CD8-positive, alpha-beta memory T cell (primary cell): Measurements from ENCODE around the gene SHC3. TPM values are rescaled to one million over a fixed set of nuclear protein-coding genes. Genes with fewer than 3 reads are reported as not detected.

Source experiments
- CTCF ChIA-PET: fragments of 350-600 bp; sonication (Branson Sonifier 250); formaldehyde crosslinking; loops from one replicate; lab custom pipeline; 2021; ENCODE audit warnings: antibody characterized with exemption; lab: Charles Lee
- POLR2A ChIA-PET: fragments of 350-600 bp; sonication (Branson Sonifier 250); formaldehyde crosslinking; loops from one replicate; lab custom pipeline; 2021; ENCODE audit warnings: antibody characterized with exemption; lab: Charles Lee
- DNase-seq, 5 donors: peaks; one replicate each; pipeline versions ENCODE4 v3.0.0 to v3.0.0-alpha.2; 2020 to 2022; ENCODE audit warnings: mixed read lengths in 1 of 5
- H3K27ac ChIP-seq: one replicate; pipeline ENCODE4 v1.7.0; 2013; ENCODE audit warnings: low read depth, mild to moderate bottlenecking, low read length, moderate library complexity
- H3K27me3 ChIP-seq: 2 replicates; pipeline ENCODE4 v1.7.0; 2013; ENCODE audit warnings: low read length, mild to moderate bottlenecking; ENCODE audit not compliant: insufficient read depth, poor library complexity, severe bottlenecking
- H3K36me3 ChIP-seq: 2 replicates; pipeline ENCODE4 v1.7.0; 2013; ENCODE audit warnings: mild to moderate bottlenecking, low read length, moderate library complexity; ENCODE audit not compliant: insufficient read depth
- H3K4me1 ChIP-seq: 2 replicates; pipeline ENCODE4 v1.7.0; 2013; ENCODE audit warnings: mild to moderate bottlenecking, low read length, moderate library complexity; ENCODE audit not compliant: insufficient read depth
- H3K4me3 ChIP-seq: 2 replicates; pipeline ENCODE4 v1.7.0; 2013; ENCODE audit warnings: mild to moderate bottlenecking, low read length
- H3K9me3 ChIP-seq: 2 replicates; pipeline ENCODE4 v1.7.0; 2013; ENCODE audit warnings: mild to moderate bottlenecking, low read length
- H3K27ac Mint-ChIP-seq, 8 donors: one replicate each; pipeline ENCODE4 v1.8.0; 2020 to 2021; ENCODE audit warnings: mixed read lengths in 8 of 8, mild to moderate bottlenecking in 6 of 8, inconsistent platforms in 3 of 8, moderate library complexity in 3 of 8
- H3K27me3 Mint-ChIP-seq, 2 donors: one replicate each; pipeline ENCODE4 v1.8.0; 2020 to 2021; ENCODE audit warnings: mixed read lengths in 2 of 2, mild to moderate bottlenecking in 1 of 2, moderate library complexity in 1 of 2
- H3K36me3 Mint-ChIP-seq, 3 donors: one replicate each; pipeline ENCODE4 v1.8.0; 2020 to 2021; ENCODE audit warnings: mixed read lengths in 3 of 3, inconsistent platforms in 1 of 3, mild to moderate bottlenecking in 1 of 3
- H3K4me1 Mint-ChIP-seq, 3 donors: one replicate each; pipeline ENCODE4 v1.8.0; 2020 to 2021; ENCODE audit warnings: mixed read lengths in 3 of 3, inconsistent platforms in 1 of 3, mild to moderate bottlenecking in 1 of 3
- H3K4me3 Mint-ChIP-seq, 7 donors: one replicate each; pipeline ENCODE4 v1.8.0; 2020 to 2021; ENCODE audit warnings: mixed read lengths in 7 of 7, mild to moderate bottlenecking in 6 of 7, moderate library complexity in 4 of 7, inconsistent platforms in 2 of 7
- H3K9me3 Mint-ChIP-seq, 5 donors: one replicate each; pipeline ENCODE4 v1.8.0; 2020 to 2022; ENCODE audit warnings: mixed read lengths in 5 of 5, mild to moderate bottlenecking in 3 of 5, moderate library complexity in 2 of 5, inconsistent platforms in 1 of 5
- polyA plus RNA-seq: library from polyadenylated mRNA; unstranded; fragments of 300-500 nt; fragmentation: Illumina TruSeq; gene quantifications from one replicate; pipeline ENCODE4 v1.2.3, GENCODE V29; 2021
- total RNA-seq, 2 experiments: library from RNA; stranded (reverse); gene quantifications; one replicate each; pipeline ENCODE4 v1.2.3, GENCODE V29; 2021

The SHC3 gene
- total and polyA plus RNA-seq, 3 experiments from 2014 or later: not detected

DNA sequence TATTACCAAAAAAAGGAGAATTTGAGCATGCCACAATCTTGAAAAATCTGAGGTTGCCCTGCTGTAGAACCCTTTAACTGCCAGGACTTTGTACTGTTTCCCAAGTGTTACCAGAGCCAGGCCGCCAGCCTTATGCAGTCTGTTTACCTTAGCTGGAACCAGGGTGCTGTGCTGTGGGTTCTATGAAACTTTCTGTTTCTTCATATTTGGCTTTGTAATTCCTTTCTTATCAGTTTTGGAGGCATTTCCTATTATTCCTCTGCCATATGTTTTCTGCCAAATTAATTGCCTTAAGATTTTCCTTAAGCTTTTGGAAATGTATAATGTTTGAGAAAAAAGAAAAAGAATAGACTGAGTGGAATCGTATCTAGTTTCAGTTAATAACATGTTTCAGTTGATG lies 185.3 kb downstream of the SHC3 start:
- no peaks in the 10 kb centered on the region for H3K36me3 ChIP-seq
- Mint-ChIP-seq H3K27ac (no peak overlapping the region), H3K4me3 (no peak overlapping the region), H3K4me1 (peaks cover 4 to 26% (median 23%) of the 10 kb centered on the region in 3 donors), H3K36me3 (no peaks in the 10 kb centered on the region), H3K27me3 (peaks cover 15 to 59% of the 10 kb centered on the region in 2 donors), H3K9me3 (no peaks in the 10 kb centered on the region)
- no peak overlapping the region for H3K4me3 ChIP-seq
- H3K9me3 ChIP-seq: no peaks in the 10 kb centered on the region
- POLR2A ChIA-PET: no interaction called here
- H3K4me1 ChIP-seq: peaks cover 13% of the 10 kb centered on the region
- H3K27me3 ChIP-seq: peaks cover 10% of the 10 kb centered on the region
- CTCF ChIA-PET: no interaction called here
- H3K27ac ChIP-seq: no peak overlapping the region
- no peak for DNase-seq

DNA sequence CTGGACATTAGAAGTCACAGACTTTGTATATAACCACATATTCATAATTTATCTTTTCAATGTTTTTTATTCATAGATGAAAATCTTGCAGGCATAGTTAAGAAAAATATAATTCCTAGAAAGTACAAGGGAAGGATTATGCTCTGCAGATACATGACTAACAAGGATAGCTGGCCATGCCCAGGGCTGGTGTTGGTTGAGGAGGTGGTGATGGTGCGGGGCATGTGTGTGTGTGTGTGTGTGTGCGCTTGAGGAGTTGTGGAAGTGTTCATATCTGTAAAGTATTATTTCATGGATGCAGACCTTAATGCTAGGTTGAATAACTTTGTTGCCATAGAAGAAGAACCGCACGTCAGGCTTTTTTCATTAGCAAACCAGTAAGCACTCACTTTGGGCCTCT lies 186.1 kb downstream of the SHC3 start:
- Histone ChIP-seq H3K27me3 (peaks cover 10% of the 10 kb centered on the region), H3K36me3 (no peaks in the 10 kb centered on the region), H3K4me1 (peaks cover 13% of the 10 kb centered on the region), H3K9me3 (no peaks in the 10 kb centered on the region), H3K27ac (no peak overlapping the region), H3K4me3 (no peak overlapping the region)
- Mint-ChIP-seq H3K4me1 (peaks cover 4 to 26% (median 23%) of the 10 kb centered on the region in 3 donors), H3K9me3 (no peaks in the 10 kb centered on the region), H3K27me3 (peaks cover 17 to 60% of the 10 kb centered on the region in 2 donors), H3K36me3 (no peaks in the 10 kb centered on the region), H3K4me3 (peak overlapping the region in 1 of 7 donors; percentile 40), H3K27ac (no peak overlapping the region)
- DNase-seq: no peak
- ChIA-PET POLR2A (no interaction called here), CTCF (interaction anchor here (1.1 kb wide), 1 partner anchor 8 kb away, joined by 5 read pairs; no protein-coding TSS in a partner anchor)

DNA sequence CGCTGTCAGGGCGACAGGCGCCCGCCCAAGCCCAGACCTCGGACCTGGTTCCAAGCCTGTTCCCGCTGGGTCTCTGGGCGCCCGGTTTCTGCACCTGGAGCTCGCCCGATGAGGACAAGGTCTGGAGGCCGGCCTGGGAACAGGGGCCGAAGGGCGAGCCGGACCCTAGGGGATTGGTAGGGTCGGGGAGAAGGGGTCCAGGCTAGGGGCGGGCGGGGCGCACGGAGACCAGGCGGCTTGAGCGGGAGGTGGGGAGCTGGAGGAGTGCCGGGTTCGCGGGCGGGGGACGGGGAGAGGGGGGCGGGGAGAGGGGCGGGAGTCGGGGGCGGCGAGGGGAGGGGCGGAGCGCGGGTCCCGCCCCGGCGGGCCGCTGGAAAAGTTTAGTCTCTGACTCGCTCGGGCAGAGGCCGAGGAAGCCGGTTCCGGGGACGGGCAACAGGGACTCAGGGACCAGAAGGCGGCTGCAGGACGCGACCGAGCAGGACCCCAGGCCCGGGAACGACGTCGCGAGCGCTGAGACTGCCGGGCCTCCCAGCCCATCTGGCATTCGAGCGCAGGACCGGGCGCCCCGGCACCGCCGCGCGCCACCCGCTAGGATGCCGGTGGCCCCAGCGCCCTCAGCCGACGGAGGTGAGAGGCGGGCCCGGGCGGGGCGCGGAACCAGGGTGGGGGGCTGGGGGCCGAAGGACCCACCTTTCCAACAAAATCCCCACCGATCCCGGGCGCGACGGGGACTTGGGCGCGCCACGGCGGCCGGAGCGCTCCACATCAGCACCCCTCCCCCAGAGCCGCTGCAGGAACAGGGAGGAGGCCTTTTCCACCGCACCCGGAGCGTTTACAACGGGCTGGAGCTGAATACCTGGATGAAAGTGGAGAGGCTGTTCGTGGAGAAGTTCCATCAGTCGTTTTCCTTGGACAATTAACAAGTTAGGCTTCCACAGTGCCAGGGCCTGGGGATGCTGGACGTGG lies 187.3 kb downstream of the SHC3 start, which contains the start of gene S1PR3:
Gene S1PR3, plus strand, starts transcription at position 403 of the 969 bp plus-strand sequence. CDS start 9,733 bp downstream, outside the sequence.
- Mint-ChIP-seq H3K36me3 (no peaks in the 10 kb centered on the region), H3K27ac (peak within 1 kb of the TSS in 1 of 8 donors; percentile 34), H3K4me1 (peaks cover 4 to 26% (median 23%) of the 10 kb centered on the region in 3 donors), H3K9me3 (no peaks in the 10 kb centered on the region), H3K27me3 (peaks cover 22 to 67% of the 10 kb centered on the region in 2 donors), H3K4me3 (peak within 1 kb of the TSS in 4 of 7 donors; percentile 29 to 48 (median 36))
- H3K27me3 ChIP-seq: peaks cover 10% of the 10 kb centered on the region
- H3K27ac ChIP-seq: no peak within 1 kb of the TSS
- ChIA-PET CTCF (interaction anchor here (1.1 kb wide), 1 partner anchor 10 kb away, joined by 5 read pairs; no protein-coding TSS in a partner anchor), POLR2A (no interaction called here)
- no peak for DNase-seq
- peaks cover 13% of the 10 kb centered on the region for H3K4me1 ChIP-seq
- H3K9me3 ChIP-seq: no peaks in the 10 kb centered on the region
- H3K4me3 ChIP-seq: no peak within 1 kb of the TSS
- H3K36me3 ChIP-seq: no peaks in the 10 kb centered on the region

DNA sequence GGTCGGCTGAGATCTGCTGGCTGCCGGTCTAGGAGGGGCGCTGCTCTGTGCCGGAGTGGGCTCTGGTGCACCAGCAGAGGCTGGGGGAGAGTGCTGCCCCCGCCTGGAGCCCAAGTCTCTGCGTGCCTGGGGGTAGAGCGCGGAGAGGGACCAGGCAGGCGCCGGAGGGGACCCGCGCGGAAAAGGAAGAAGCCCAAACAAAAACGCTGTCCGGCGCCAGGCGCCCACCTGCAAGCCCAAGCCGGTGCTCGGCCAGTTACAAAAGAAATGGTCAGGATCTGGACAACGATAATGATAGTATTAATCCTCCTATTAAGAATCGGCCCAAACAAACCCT lies 187.9 kb downstream of the SHC3 start:
- Histone ChIP-seq H3K27me3 (peaks cover 10% of the 10 kb centered on the region), H3K36me3 (no peaks in the 10 kb centered on the region), H3K9me3 (no peaks in the 10 kb centered on the region), H3K4me3 (no peak overlapping the region), H3K4me1 (peaks cover 13% of the 10 kb centered on the region), H3K27ac (no peak overlapping the region)
- peaks cover 24 to 67% of the 10 kb centered on the region in 2 donors for H3K27me3 Mint-ChIP-seq
- H3K27ac Mint-ChIP-seq: no peak overlapping the region
- no peak for DNase-seq
- CTCF ChIA-PET: no interaction called here
- peaks cover 4 to 26% (median 23%) of the 10 kb centered on the region in 3 donors for H3K4me1 Mint-ChIP-seq
- POLR2A ChIA-PET: no interaction called here
- H3K4me3 Mint-ChIP-seq: no peak overlapping the region
- H3K36me3 Mint-ChIP-seq: no peaks in the 10 kb centered on the region
- no peaks in the 10 kb centered on the region for H3K9me3 Mint-ChIP-seq

DNA sequence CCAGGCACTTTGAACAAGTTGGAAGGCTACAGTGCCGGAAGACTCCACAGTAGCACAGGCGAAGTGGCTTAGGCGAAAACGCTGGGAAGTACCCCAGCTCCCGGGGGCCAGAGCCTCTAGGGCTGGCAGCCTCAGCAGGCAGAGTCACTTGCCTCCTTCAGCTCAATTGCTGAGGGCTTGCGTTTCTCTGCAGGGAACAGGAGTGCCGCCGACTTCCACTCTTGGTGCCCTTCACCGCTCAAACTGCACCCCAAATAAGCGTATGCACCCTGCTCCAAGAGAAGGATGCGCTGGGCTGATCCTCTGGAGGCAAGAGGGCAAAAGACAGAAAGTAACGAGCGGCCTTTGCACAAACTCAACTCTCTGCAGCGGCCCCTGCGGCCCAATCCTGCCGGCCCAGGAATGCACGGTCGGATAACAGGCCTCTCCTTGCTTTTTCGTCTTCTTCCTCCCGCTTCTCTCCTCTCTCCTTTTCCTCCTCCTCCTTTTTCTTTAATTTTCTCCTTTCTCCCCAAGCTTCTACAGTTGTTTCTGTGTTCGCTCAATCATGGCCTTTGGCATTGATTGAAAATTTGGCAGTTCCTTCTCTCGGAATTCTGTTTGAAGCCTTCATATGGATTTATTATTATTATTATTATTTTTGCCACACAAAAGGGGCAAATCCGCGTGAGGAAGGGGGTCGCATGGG lies 188.4 kb downstream of the SHC3 start:
- Histone ChIP-seq H3K27me3 (peaks cover 10% of the 10 kb centered on the region), H3K27ac (no peak overlapping the region), H3K9me3 (no peaks in the 10 kb centered on the region), H3K4me1 (peaks cover 13% of the 10 kb centered on the region), H3K4me3 (no peak overlapping the region), H3K36me3 (no peaks in the 10 kb centered on the region)
- no peak for DNase-seq
- ChIA-PET CTCF (no interaction called here), POLR2A (no interaction called here)
- no peak overlapping the region for H3K27ac Mint-ChIP-seq
- H3K4me3 Mint-ChIP-seq: peak overlapping the region in 1 of 7 donors; percentile 19
- H3K9me3 Mint-ChIP-seq: no peaks in the 10 kb centered on the region
- H3K36me3 Mint-ChIP-seq: no peaks in the 10 kb centered on the region
- peaks cover 24 to 68% of the 10 kb centered on the region in 2 donors for H3K27me3 Mint-ChIP-seq
- peaks cover 4 to 26% (median 23%) of the 10 kb centered on the region in 3 donors for H3K4me1 Mint-ChIP-seq

DNA sequence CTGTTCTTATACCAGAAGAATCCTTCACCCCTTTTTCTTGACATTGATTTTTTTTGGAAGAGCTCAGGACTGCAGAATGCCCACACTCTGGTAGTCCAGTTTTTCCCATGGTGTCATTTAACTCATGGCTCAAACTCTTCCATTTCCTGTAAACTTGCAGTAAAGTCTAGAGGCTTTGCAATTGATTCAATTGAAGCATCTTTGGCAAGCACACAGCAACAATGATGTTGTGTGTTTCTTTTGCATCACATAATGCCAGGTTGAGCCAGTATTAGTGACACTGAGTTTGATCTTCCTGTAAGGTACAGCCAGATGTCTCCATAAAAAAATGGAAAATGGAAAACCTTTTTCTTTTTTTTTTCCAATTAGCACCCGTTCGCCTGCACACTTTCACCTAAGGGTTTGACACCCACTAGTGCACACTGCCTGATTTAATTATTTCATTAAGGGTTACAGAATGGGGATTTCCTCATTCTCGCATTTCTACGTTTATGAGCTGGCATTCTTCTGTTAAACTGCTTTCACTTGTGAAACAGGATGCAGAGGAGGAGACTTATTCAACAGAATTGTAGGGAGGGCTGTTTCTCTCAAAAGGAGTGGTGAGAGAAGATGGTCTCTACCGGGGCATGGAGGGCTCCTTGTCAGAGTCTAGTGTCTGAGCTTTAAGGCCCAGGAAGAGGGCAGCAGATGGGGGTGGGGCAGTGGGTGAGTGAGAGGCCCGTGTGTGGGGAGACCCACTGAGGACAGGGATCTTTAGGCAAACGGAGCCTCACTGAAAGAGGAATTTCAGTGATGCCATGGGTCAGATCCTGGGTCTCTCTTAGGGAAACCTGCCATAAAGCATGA lies 189.6 kb downstream of the SHC3 start:
- H3K4me3 Mint-ChIP-seq: peak overlapping the region in 3 of 7 donors; percentile 8 to 25 (median 8)
- DNase-seq: no peak

DNA sequence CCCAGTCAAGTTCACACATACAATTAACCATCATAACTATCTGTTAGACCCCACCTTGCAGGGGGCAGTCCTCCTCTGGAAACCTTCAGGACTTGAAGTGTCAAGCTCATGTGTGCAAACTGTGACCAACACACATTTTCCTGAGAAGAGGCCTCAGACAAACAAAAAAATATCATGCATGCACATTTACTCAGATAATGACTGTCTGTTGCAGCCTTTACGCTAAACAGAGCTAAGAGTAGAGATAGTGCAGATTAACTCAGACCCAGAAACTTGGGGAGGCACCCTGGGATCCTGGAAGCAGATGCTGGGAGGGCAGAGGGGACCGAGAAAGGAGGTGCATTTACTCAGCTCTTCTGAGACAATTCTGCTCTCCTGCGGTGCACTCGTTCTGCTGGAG lies 191.0 kb downstream of the SHC3 start:
- DNase-seq: no peak
- Histone ChIP-seq H3K9me3 (no peaks in the 10 kb centered on the region), H3K36me3 (no peaks in the 10 kb centered on the region), H3K27ac (no peak overlapping the region), H3K4me1 (peaks cover 13% of the 10 kb centered on the region), H3K27me3 (peaks cover 3% of the 10 kb centered on the region), H3K4me3 (no peak overlapping the region)
- ChIA-PET POLR2A (no interaction called here), CTCF (no interaction called here)
- Mint-ChIP-seq H3K4me1 (peaks cover 4 to 23% (median 22%) of the 10 kb centered on the region in 3 donors), H3K4me3 (no peak overlapping the region), H3K9me3 (no peaks in the 10 kb centered on the region), H3K27me3 (peaks cover 21 to 45% of the 10 kb centered on the region in 2 donors), H3K27ac (no peak overlapping the region), H3K36me3 (no peaks in the 10 kb centered on the region)

More for the DNA sequence above, 189.6 kb downstream of the SHC3 start:
- Histone ChIP-seq H3K4me3 (no peak overlapping the region), H3K9me3 (no peaks in the 10 kb centered on the region), H3K27me3 (peaks cover 6% of the 10 kb centered on the region), H3K36me3 (no peaks in the 10 kb centered on the region), H3K4me1 (peaks cover 13% of the 10 kb centered on the region), H3K27ac (no peak overlapping the region)
- H3K4me1 Mint-ChIP-seq: peaks cover 4 to 26% (median 23%) of the 10 kb centered on the region in 3 donors
- no peaks in the 10 kb centered on the region for H3K9me3 Mint-ChIP-seq
- peaks cover 24 to 57% of the 10 kb centered on the region in 2 donors for H3K27me3 Mint-ChIP-seq
- ChIA-PET POLR2A (interaction anchor here (0.8 kb wide), 1 partner anchor 513 kb away, joined by 3 read pairs; no protein-coding TSS in a partner anchor), CTCF (no interaction called here)
- H3K27ac Mint-ChIP-seq: peak overlapping the region in 2 of 8 donors; percentile 7 to 77
- H3K36me3 Mint-ChIP-seq: no peaks in the 10 kb centered on the region
